ENCODE measurements around the gene DPEP3.
"Not testable (repeated sequence)": the region's sequence is repeated elsewhere in the genome, so short reads cannot be mapped to it uniquely, and the experiment has no call there.

DPEP3 gene

DNA sequence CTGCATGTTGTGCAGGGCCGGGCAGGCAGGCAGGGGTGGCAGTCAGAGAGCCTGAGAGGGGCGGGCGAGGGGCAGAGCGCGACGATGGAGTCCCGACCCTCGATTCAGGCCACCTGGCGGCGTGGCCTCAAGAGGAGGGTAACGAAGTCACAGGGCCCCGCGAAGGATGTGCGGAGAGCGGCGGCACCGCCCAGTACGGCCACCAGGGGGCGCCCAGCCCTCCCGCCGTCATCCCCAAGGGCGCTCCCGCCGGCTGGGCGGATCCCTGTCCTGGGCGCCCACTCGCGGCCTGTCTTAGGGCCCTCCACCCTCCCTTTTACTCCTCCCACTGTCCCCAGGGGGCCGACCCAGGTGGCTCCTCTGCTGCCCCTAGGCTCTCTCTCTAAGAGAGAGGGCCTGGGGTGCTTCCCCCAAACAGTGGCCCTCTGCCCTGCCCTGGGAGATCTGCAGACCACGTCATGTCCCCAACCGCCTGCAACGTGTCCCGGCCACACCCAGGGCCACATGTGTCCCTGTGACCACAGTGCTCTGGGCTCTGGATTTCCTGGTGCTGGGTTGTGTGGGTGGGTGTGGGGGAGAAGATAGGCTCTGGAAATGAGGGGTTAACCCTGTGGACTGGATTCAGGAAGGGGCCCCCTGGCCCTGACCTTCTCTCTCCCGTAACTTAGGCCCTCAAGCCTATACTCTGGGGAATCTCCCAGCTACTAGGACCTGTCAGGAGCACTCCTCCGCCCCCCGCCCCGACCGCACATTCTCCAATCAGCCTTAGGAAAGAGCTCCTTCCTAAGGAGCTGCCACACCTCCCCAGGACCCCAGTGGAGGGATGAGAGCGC, 13.1 kb upstream of the DPEP3 start:
- DNase-seq, result peak; percentile 89 to 94

DNA sequence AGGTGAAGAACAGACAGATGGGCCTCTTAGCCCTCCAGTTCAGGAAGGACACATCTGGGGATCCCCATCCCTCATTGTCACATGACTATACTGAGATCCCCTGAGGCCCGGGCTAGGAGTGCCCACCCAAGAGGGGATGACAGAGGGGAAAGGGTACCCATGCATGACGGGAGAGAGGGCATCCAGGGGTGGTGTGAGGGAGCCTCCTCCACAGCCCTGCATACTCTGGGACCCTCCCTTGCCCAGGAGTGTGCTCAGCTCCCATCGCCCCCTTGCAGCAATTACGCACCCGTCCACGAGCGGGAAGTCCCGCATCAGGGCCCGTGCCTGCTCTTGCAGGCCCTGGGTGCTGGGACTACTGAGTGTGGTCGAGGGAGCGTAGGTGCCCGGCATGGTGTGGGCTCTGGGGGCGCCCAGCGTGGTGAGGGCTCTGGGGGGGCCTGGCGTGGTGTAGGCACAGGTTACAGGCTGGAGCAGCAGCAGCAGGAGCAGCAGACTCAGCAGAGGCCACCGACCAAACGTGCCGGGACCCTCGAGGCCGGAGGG, 12.4 kb upstream of the DPEP3 start:
- no peak for DNase-seq

DNA sequence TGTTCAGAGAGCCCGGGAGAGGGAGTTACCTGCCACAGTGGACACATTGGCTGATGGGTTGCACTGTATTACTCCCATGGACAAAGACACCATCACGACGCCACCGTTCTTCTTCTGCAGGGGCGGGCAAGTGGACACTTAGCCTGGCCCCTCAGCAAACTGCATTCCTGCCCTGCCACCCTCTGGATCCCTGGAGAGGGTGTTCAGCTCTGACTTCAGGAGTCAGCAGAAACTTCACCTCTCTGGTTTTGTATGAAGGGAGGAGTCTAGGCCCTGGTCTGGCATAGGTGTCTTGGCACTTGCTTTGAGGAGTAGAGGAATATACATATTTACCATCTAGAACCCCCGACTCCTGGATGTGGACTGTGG, 9.7 kb upstream of the DPEP3 start:
- no peak for DNase-seq

DNA sequence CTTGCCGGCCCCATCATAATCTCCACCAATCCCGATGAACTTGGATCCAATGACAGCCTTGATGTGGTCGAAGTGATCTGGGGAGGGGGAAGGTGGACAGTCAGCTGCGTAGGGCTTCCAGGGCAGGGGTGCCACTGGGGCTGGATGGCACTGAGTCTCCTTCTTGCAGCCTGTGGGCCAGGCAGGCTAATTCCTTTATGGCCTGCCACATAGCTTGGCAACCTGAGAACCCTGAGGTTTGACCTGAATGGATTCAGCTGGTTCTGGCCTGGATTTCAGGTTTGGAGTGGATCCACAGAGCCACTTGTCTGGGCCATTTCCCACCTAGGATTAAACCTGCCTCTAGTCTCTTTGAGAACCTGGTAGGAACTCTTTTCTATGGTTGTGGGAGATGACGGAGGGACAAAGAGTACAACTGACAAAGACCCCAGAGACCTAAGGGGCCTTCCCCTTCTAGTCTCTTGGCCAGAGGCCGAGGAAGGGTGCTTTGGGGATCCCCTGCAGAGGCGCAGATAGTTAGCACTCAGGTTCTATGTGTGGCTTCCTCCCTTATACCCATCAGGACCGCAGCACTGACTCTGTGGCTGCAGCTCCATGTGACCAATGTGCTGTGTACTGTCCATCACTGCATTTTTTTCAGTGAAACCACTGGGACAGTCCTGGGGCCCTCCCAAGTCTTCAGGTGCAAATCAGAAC, 9.2 kb upstream of the DPEP3 start:
- DNase-seq, result no peak

DNA sequence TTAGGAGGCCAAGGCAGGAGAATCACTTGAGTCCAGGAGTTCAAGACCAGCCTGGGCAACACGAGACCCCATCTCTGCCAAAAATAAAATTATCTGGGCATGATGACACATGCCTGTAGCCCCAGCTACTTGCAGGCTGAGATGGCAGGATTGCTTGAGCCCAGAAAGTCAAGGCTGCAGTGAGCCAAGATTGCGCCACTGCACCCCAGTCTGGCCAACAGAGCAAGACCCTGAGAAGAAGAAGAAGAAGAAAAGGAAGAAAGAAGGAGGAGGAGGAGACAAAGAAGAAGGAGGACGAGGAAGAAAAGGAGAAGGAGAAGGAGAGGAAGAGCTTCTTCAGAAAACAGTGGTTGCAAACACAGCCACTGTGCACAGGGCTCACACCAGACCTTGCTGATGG, 8.4 kb upstream of the DPEP3 start:
- no peak for DNase-seq

DNA sequence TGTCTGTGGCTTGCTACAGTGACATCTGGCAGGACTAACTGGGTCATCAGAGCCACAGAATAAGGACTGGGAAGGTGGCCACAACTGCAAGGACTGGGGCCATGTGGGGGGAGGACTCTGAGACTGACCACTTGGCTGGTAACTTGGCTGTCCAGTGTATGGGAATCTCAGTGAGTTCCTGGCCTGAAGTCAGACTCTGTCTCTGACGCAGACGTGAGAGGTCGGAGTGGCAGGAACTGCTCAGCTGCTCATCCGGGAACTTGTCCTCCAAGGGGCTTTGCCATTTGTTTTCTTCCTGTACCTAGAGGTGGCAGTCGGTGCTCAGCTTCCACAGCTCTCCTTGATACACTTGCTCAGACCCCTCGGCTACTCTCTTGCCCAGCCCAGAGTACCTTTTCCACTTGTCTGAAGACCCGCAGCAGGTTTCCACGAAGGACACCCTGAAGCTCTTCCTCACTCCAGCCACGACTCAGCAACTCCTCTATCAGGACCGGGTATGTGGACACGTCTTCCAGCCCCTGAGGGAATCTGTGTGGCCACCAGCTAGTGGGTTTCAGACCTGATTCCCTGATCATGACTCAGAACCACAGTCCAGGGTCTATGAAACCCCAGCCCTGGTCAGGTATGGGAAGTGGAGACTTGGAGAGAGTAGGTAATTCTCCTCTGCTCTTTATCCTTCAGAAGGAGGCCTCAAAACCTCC, 7.3 kb upstream of the DPEP3 start:
- DNase-seq, result no peak

DNA sequence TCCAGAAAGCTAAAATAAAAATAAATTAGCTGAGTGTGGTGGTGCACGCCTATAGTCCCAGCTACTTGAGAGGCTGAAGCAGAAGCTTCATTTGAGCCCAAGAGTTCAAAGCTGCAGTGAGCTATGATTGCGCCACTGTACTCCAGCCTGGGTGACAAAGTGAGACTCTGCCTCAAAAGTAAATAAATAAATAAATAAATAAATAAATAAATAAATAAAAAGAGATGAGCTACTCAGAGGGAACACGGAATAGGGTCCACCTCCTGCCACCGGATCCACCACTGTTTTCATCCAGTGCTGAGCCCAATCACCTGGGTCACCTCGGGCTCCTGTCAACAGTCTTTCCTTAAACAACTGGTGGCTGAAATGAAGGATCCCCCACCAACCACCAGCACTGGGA, 6.7 kb upstream of the DPEP3 start:
- no peak for DNase-seq

DNA sequence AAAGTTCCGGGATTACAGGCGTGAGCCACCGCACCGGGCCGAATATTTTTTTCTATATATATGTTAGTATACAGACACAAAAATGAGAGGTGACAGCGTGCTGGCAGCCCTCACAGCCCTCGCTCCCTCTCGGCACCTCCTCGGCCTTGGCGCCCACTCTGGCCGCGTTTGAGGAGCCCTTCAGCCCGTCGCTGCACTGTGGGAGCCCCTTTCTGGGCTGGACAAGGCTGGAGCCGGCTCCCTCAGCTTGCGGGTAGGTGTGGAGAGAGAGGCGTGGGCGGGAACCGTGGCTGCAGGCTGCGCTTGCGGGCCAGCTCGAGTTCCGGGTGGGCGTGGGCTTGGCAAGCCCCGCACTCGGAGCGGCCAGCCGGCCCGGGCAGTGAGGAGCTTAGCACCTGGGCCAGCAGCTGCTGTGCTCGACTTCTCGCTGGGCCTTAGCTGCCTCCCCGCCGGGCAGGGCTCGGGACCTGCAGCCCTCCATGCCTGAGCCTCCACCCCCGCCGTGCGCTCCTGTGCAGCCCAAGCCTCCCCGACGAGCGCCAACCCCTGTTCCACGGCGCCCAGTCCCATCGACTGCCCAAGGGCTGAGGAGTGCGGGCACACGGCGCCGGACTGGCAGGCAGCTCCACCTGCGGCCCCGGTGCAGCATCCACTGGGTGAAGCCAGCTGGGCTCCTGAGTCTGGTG, 1.9 kb upstream of the DPEP3 start:
- no peak for DNase-seq

DNA sequence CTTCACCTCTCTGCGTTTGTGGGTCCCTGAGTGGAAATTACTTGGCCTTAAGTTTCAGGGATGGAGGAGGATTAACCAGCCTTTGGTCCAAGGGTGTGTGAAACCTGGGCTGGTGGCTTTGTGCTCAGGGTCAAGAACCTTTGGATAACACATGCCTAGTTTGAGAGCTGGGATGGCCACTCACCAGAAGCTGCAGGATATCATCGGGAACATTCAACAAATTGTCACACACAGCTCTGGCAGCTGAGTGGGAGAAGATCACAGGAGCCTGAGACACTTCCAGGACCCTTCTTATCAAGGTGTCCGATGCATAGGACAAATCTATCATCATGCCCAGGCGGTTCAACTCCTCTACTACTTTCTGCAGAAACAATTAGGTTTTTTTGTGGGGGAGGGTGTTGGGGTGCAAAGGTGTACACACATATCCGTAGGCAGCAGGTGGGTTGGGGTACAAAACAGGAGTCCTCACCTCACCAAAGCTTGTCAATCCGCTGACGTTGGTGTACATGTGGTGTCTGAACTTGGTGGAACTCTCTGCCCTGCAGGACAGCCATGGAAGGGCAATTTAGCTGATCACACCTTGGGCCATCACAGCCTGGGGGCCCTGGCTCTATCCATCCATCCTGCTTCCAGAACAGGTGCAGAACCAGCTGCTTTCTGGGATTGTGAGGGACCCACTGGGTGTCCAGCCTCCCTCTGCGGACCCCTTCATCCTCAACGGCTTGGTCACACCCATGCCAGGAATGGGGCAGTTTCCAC, 2.7 kb downstream of the DPEP3 start:
- DNase-seq, result no peak

DNA sequence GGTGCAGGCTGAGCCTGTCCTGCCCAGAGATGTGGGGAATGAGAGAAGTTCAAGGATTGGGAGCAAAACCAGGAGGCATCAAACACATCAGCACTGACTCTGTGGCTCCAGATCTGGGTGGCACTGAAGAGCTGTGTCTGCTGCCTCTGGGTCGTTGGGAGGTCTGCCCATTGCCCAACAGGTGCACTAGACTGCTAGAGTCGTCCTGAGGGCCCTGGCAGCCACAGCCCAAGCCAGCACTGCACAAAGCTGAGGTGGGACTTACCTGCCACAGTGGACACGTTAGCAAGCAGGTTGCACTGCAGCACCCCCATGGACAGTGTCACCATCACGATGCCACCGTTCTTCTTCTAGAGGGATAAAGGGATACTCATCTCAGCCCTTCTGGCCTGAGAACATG, 3.3 kb downstream of the DPEP3 start:
- no peak for DNase-seq

DNA sequence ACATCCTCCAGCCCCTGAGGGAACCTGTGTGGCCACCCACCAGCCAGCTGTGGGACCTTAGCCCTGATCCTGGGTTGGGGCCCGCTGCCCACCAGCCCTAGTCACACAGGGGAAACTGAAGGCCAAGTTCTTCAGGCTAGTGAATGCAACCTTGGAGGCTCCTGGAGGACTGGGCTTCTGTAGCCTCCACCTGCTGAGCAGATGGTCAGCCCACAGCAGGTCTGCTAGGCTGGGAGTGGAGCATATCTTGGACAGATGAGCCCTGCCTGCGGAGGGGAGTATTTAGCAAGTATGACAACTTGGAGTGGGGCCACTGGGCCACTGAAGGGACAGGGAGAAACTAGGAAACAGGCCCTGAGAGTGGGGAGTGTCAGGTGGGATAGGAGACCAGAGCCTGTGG, 4.1 kb downstream of the DPEP3 start:
- no peak for DNase-seq

DNA sequence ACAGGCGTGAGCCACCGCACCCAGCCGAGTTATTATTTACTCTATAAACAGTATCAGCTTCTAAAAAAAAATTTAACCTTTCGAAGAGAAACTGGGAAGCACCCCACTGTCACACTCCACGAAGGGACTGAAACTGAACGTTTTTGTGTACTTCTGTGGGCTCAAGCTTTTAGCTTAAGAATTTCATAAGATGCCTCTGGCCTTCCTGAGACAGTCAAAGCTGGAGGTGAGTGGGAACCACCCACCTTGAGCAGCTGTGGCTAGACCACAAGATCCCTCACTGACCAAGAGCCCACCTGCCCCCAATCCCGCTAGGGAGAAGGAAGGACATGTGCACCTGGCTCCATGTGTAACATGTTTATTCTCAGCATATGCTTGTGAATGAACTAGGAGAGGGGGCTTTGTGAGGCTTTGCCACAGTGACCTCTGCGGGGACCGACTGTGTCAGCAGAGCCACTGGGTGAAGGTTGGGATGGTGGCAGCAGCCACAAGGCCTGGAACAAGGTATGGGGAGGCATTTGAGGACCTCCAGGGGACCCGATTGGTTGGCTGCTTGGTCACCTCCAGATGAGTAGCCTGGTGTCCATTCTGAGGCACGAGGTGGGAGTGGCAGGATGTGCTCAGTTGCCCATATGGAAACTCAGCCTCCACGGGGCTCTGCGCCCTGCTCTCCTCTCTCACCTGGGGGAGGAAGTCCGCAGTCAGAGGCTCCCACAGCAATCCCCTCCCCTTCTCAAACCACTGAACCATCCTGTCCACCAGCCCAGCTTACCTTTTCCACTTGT, 4.8 kb downstream of the DPEP3 start:
- DNase-seq, result no peak

DNA sequence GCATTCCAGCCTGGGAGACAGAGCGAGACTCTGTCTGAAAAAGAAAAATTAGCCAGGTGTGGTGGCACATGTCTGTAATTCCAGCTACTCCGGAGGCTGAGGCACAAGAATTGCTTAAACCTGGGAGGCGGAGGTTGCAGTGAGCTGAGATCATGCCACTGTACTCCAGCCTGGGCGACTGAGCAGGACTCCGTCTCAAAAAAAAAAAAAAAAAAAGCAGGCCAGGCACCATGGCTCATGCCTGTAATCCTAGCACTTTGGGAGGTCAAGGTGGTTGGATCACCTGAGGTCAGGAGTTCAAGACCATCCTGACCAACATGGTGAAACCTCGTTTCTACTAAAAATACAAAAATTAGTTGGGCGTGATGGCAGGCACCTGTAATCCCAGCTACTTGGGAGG, 8.0 kb downstream of the DPEP3 start:
- DNase-seq, result not testable (repeated sequence)

DNA sequence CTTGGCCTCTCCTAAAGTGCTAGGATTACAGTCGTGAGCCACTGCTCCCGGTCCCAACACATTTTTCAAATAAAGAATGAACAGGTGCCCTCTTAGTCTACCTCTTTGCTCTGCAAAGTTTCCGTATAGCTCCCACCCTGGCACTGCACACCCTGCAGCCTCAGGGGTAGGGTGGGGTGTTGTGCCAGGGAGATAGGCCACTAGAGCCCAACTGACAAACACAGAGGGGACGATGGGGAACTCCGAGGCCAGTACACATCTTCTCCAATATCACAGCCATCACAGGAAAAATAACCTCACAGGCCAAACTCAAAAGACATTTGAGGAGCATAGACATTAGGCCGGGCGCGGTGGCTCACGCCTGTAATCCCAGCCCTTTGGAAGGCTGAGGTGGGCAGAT, 9.2 kb downstream of the DPEP3 start:
- DNase-seq, result no peak

DNA sequence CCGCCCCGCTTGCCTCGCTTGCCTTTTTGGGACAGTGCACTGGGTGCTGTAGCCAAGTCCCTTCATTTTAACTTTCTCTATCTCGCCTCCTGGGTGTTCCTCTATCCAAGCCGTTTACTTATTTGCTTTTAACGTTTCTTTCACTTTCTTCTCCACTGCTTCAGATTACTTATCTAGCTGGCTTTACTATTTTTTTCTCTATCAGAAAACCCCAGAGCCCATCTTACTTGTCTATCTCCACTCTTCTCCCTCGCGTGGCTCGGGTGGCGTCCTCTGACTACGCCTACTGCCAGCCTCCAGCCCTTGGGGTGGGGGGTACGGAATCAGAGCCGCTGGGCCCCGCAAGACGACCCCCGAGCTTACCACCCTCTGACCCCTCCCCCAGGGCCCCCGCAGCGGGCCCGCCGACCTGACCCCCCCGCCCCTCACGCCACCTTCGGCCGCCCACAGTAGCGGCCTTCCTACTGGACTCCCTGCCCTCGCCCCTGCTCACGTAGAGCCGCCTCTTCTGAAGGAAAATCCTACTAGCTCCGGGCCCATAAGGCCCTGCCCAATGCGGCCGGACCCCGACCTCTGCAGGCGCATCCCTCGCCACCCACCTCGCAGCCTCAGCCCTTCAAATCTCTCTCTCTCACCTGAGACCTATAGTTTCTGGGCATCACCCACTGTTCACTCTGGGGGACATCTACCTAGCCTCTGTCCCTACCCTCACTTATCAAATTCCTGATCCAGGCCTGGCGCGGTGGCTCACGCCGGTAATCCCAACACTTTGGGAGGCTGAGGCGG, 10.9 kb downstream of the DPEP3 start:
- DNase-seq, result peak in 1 of 2 donors; percentile 3

DNA sequence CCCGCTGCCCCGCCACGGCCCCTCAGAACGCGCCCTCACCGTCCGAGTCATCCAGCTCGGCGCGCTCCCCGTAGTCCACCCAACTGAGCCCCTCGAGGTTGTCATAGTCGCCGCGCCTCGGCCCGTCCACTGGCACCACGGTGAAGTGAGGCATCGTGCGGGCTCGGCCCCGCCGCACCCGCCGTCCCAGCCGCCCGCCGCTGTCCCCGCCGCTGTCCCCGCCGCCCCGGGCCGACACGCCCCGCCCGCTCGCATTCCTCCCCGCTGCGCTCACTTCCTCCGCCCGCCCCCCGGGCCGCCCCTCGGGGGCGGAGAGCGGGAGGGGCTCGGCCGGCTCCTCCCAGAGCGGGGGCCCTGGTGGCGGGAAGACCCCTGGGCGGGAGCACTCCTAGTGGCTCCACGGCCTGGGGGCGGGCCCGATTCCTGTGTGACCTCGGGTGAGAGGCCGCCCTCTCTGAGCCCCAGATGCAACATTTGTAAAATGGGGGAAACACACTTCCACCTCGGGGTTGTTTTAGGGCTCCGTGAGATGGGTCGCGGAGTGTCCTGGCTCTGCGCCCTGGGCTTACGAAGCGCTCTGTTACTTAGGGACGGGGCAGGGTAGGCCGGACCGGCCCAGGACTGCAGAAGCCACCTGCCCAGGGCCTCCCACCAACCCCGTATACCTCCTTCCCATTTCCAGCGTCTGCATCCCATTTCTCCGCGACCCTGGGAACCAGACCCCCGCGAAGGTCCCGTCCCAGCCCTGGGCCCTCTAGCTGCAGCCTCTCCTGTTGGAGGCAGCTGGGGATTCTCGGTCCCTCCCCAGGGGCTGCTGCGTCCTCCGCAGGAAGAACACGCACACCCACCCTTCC, 11.7 kb downstream of the DPEP3 start, which contains the start of gene SLC12A4:
SLC12A4 (minus strand) TSS at position 238 of the 854 bp plus-strand sequence; CDS start at position 154, 84 bp downstream.
- peak; percentile 64 to 75 for DNase-seq

DNA sequence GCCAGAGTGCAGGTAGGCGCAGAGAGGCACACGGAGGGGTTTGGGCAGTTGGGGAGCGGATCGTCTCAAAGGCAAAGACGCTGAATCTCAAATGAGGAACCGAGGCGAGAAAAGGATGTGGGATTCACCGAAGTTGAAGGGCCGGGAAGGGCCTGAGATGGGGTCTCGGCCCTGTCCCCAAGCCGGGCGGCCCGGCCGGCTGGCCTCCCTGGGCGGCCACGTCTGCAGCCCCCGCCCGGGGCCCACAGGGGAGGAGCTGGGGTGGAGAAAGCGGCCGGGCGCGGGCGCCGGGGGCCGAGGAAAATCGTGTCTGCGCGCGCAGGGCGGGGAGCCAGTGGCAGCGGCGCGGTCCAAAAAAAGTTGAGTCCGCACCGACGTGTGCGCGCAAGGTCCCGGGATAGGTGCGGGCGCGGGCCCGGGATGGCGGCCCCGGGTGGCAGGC, 12.3 kb downstream of the DPEP3 start:
- peak; percentile 28 to 33 for DNase-seq

DNA sequence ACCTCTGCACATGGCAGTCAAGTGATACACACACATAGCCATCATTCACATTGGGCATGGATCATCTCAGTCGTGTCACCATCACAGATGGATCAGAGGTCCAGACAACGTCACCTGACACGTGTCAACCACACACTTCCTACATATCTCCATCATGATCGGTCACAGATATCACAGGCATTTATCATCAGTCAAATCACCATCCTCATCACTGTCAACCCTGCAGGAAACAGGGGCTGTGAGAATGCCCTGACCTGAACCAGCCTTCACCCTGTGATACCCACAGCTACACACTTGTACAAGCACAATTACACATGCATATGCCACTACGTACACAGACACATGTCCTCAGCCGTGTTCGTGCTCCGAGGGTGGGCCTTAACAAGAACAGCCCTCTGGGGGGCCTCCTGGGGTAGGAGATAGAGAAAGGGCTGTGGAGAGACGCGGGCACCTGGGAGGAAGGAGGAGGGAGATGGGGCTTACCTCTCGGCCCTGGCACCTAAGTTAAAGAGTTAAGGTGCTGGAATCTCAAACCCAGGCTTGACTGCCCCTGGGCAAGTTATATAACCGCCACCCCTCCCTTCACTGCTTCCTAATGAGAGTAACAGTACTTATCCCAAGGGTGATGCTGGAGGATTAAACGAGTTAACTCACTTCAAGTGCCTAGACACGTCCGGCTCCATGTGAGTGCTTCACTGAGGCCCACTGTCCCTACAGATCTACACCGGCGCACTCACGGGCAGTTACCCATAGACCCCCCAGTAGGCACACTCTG, 12.9 kb downstream of the DPEP3 start:
- no peak for DNase-seq

Measured in inflammatory macrophage (primary cell).